IPS-18c (cell line): Measurements from ENCODE around the gene MGMT.

Experiments used
- H3K4me3 ChIP-seq: 2 replicates; pipeline ENCODE4 v1.7.0; 2013; ENCODE audit warnings: low read depth, mild to moderate bottlenecking, low read length, moderate library complexity; ENCODE audit not compliant: insufficient read depth
- H3K9me3 ChIP-seq: one replicate; pipeline ENCODE4 v1.6.1; 2013; ENCODE audit warnings: mild to moderate bottlenecking, low read length, moderate library complexity; ENCODE audit not compliant: control insufficient read depth, insufficient read depth

The MGMT gene

GRCh38 chr10:129658376-129659072, 191.5 kb downstream of the MGMT start:
- H3K9me3 ChIP-seq, result no peaks in the 10 kb centered on the region
- no peak overlapping the region for H3K4me3 ChIP-seq

DNA sequence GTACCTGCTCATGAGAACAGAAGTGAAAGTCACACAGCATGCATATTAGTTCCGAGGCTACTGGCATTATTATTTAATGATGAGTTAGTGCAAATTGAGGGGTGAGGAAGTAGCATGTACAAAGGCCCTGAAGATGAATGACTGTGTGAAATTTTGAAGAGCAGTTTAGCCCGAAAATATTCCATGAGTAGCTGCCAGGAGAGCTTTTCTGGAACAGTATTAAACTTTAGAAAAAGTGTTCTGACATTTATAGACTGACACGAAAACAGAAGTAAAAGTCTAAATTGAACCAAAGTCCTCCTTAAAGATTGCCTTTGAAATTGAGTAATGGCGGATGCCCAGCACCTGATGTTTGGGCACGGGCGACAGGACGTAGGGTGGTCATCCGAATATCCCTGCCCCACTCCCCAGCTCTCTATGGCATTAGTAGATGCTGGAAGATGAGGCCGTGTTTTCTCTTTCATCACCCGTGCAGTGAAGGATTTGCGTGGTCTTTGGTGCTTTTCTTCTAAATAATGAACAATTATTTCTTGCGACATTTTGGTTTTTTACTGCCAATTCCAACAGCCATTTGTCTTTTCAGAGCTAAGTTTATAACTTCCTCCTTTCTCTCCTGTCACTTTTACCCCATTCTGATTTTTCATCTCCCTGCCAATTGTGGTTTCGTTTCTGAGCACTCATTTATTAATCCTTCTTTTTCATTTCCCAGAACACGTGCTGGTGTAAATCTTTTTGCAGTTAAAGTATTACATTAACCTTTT, 192.6 kb downstream of the MGMT start:
- Histone ChIP-seq H3K9me3 (no peaks in the 10 kb centered on the region), H3K4me3 (no peak overlapping the region)

DNA sequence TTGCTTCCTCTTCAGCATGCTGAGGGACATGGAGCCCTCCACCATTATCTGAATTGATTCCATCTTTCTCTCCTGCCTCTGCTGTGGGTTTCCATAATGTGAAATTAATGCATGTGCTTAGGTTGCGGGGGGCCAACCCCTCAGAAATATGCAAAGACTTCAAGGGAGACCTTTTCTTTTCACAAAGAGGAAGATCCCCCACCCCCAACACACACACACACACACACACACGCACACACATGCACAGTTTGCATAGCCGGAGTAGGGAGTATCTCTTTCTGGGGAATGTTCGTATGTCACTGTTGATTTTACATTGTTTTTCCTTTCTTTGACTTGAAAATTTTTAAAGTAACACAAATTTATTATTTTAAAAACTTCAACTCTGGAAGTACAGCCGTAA, 193.5 kb downstream of the MGMT start:
- Histone ChIP-seq H3K9me3 (no peaks in the 10 kb centered on the region), H3K4me3 (no peak overlapping the region)

DNA sequence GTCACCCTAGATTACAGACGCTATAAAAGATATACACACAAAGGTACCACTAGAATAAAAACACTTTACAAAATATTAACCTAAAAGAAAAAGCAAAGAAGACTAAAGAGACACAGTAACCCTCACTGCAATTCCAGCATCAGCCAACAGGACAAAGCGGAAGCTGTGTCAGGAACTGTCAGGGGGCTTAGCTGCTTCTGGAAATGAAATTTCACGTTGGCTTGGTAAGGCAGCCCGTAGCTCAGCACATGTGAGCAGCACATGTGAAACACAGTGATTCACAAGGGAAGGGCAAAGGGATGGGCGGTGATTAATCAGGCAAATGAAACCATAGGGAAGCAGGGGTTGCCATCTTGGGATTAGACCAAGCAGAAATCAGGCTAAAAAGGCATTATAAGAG, 195.4 kb downstream of the MGMT start:
- Histone ChIP-seq H3K4me3 (no peak overlapping the region), H3K9me3 (no peaks in the 10 kb centered on the region)

DNA sequence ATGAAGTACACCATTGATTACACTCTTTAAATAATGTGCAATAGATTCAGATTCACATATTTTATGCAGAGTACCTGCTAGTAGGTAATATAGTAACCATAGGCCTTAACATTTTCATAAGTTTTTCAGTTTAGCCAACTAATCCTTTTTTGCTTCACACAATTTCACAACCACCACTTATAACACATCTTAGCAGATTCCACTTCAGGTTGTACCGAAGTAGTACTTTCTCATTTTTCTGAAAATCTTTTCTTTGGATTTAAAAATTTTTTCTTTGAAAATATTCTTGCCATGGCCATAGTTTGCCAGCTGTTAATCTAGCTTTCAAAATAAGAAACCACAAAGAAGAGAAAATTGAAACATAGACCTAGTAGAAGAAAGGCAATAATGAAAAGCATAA, 203.1 kb downstream of the MGMT start:
- H3K9me3 ChIP-seq, result no peaks in the 10 kb centered on the region
- no peak overlapping the region for H3K4me3 ChIP-seq

DNA sequence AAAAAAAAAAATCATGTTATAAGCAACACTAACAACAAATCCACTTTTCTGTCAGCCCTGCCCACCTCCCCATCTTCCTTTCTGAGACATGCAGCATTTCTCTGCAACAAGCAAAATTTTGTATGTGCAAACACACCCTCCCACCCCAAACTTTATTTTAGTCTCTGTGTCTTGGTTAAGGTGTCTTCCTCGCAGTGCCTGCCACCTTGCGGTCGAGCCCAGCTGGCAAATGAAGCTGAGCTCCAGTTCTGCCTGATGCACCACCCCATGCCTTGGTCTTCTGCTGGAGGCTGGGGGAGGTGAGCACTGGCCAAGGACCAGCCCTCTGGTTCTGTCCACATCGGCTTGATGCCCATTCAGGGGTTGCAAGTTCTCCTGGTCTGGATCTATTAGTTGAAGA, 206.3 kb downstream of the MGMT start:
- Histone ChIP-seq H3K9me3 (no peaks in the 10 kb centered on the region), H3K4me3 (no peak overlapping the region)

DNA sequence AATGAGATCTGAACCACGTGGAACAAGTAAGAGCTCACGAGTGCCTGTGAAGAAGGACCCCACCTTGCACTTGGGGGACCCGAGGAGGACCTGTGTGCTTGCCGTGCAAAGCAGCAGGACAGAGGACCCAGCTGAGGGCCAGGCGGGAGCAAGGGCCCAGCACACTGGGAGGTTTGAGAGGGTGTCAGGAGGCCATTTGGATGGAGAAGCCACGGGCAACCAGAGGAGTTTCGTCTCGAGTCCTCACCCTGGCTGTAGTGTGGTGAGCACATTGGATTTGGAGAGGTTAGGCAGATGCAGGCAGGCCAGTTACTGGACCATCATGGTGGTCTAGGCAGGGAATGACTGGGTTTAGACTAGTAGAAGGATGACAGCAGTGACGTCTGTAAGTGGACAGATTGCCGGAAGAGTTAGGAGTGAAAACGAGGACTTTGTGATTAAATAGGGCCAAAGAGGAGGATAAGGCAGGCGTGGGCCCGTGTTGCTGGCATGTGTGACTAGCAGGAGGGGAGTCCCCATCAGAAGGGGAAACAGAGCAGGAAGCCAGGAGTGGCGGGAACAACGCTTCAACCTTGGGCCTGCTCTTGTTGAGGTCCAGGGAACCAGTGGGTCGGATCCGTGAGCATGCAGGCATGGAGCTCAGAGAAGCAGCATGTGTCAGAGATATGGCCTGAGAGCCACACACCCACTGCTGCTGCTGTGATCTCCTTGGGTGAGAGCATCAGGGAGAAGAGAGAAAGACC, 208.2 kb downstream of the MGMT start:
- no peak overlapping the region for H3K4me3 ChIP-seq
- H3K9me3 ChIP-seq, result no peaks in the 10 kb centered on the region

DNA sequence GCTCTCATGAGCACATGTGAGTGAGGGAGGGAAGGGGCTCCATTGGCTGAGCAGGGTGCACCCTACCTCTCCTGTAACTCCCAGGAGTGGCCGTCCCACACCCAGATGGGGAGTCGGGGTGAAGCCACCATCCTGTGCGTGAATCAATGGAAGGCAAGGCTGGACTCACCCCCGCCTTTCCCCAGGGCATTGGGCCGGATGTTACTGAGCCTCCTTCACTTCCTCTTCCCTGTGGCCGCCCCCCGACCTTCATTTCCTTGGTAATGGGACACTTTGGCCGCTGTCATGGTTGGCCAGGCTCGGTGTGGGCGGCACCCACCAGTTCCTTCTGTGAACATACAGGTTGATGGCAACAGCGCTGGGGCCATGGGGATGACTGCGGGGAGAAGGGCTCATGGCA, 209.0 kb downstream of the MGMT start:
- no peak overlapping the region for H3K4me3 ChIP-seq
- no peaks in the 10 kb centered on the region for H3K9me3 ChIP-seq

DNA sequence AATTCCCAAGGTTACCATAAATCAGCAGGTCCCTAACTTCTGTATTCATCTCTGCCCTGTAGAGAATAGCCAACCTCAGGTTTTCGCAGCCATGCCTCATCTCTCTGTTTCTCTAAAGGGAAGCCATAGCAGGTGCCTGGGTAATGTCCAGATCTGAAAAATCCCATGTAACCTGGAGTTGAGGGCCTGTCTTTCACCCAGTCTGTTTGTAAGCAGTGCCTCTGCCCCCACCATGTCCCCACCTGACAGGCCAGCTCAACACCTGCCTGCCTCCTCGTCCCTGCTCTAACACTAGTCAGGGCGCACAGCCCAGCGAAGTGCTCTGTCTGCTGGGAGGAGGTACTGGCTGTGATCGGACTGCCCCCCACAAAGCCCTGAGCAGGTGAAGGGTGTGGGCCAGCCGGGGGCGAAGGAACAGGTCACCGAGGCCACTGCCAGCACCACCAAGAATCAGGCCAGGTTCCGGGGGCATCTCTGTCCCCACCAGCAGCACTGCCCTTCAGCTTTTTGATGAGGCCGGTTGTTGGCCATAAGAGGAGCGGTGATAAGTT, 210.4 kb downstream of the MGMT start:
- H3K9me3 ChIP-seq, result no peaks in the 10 kb centered on the region

DNA sequence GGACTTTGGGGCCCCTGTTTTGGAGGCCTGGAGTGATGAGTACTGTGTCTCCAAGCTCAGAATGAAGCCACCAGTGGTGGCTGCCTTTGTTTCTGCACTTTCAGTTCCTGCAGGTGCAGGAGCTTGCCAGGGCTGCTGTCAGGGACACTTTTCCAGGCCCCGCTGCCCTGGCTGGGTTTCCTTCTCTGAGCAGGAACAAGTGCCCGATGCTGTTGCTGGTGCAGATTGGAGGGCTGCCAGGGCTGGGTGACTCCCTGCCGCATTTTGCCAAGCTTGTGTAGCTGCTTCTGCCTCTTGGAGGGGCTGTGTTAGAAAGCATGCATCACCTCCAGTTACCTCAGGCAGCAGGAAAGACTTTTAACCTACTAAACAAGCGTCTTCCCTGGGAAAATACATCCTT, 211.1 kb downstream of the MGMT start:
- no peak overlapping the region for H3K4me3 ChIP-seq

More for the DNA sequence above, 210.4 kb downstream of the MGMT start:
- H3K4me3 ChIP-seq, result no peak overlapping the region

DNA sequence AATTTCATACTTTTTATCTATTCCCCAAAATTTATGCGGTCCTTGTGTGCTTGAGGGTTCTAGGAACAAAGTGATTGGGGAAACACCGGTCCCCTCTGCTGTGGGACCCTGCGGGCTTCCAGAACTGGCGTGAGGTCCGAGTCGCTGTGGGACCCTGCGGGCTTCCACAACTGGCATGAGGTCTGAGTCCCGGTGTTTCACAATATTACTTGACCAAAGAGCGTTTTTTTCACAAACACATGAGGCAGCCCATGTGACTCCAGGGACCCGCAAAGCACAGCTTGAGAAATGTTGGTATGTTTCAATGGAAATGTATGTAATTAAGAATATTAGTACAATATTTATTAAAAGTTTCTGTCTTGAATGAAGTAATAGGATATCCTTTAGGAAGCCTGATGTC, 212.2 kb downstream of the MGMT start:
- Histone ChIP-seq H3K4me3 (no peak overlapping the region), H3K9me3 (no peaks in the 10 kb centered on the region)

More for the DNA sequence above, 211.1 kb downstream of the MGMT start:
- H3K9me3 ChIP-seq, result no peaks in the 10 kb centered on the region

DNA sequence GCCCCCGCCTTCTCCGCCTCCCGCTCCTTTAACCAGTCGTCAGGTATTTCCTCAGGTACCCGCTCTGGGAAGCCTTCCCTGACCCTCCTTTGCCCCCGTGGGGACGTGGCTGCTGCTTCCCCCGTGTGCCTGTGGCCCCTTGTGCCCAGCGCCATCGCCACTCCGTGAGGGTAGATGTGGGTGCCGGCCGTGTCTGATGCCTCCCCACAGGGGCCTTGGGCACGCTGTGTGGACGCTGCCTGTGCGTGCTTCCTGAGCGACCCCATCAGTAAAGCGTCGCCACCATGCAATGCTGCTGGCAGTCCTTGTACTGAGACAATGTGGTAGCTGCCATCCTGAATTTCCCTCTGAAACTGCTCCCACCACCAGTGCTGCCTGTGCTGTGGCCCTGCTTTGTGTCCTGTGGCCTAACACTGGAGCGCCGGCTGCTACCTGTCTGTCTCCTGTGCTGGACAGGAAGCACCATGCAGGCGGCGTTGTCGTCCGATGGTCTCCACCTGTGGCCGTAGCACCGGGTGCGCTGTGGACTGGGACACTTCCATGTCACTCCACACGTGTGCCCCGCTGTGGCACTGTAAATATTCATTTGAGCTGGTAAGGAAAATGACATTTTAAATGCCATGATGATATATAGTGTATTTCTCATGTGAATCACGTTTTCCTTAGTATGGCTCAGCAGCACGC, 213.8 kb downstream of the MGMT start:
- Histone ChIP-seq H3K4me3 (no peak overlapping the region), H3K9me3 (no peaks in the 10 kb centered on the region)

DNA sequence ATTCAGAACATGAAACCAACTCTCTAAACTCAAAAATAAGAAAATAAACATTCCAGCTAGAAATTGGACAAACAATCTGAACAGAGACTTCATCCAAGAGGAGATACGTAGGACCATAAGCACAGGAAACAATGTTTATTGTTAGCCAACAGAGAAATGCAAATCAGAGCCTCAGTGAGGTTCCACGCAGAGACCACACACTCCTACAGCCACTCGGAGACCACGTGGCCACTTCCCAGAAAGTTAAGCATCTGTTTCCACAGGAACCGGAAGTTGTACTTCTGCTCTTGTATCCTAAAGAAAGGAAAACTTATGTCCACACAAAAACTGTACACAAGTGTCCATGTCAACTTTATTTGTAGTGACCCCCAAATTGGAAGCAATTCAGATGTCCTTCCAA, 214.8 kb downstream of the MGMT start:
- H3K4me3 ChIP-seq, result no peak overlapping the region
- no peaks in the 10 kb centered on the region for H3K9me3 ChIP-seq

DNA sequence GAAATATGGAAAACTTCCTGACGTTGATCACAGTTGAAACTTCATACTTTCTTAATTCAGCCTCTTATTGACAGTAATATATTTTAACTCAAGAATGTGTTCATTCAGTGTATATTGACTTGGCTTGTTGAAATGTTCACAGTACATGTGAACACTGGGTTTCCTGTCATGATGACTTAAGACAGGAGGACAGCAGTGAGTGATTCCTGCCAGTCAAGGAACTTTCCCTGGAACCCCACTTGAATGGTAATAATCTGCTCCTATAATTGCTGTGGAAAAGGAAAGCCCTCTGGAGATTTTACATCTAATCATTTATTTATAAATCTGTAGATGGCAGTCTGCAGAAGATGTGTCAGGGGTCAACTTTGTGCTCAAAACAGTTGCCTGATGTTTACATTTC, 216.5 kb downstream of the MGMT start:
- Histone ChIP-seq H3K4me3 (no peak overlapping the region), H3K9me3 (no peaks in the 10 kb centered on the region)

DNA sequence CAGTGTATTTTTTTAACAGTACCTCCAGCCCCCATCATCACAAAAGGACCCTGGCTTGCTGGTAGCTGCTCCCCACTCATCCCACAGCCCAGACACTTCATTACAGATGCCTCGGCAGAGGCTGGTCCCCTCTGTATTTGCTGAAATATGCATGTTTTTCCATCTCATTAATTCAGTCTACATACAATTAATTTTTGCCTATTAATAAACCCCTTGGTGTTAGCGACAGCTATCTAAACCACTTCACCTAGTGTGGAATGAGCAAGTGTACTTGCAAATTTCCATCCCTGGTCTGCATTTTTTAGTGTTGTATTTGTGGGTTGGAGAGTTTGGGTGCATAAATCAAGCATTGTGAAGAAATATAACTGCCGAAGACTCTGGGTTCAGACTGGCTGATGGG, 216.9 kb downstream of the MGMT start:
- no peaks in the 10 kb centered on the region for H3K9me3 ChIP-seq
- no peak overlapping the region for H3K4me3 ChIP-seq

GRCh38 chr10:129685271-129685670, 218.2 kb downstream of the MGMT start:
- Histone ChIP-seq H3K9me3 (no peaks in the 10 kb centered on the region), H3K4me3 (no peak overlapping the region)

- H3K4me3 ChIP-seq, result no peak overlapping the region
- no peaks in the 10 kb centered on the region for H3K9me3 ChIP-seq
These were observed 222.6 kb downstream of the MGMT start for GRCh38 chr10:129689671-129690071.
